Measurements from ENCODE around the gene SLC39A2. TPM values are rescaled to one million over a fixed set of nuclear protein-coding genes. Genes with fewer than 3 reads are reported as not detected.
"Not testable (repeated sequence)": the region's sequence is repeated elsewhere in the genome, so short reads cannot be mapped to it uniquely, and the experiment has no call there.

The SLC39A2 gene
- total and polyA plus RNA-seq, 5 donors from 2014 or later, result not detected

GRCh38 chr14:21037156-21037555, 38.1 kb downstream of the SLC39A2 start:
- Histone ChIP-seq H3K27ac (ENCODE audit: insufficient read depth, low read length, poor library complexity, severe bottlenecking) (no peak overlapping the region), H3K27me3 (ENCODE audit: control insufficient read depth, insufficient read depth, low read length) (peaks cover 3% of the 10 kb centered on the region), H3K9me3 (ENCODE audit: control insufficient read depth in 2 of 2, low read length in 2 of 2) (no peaks in the 10 kb centered on the region), H3K36me3 (ENCODE audit: control insufficient read depth, insufficient read depth, low read length) (no peaks in the 10 kb centered on the region), H3K4me1 (ENCODE audit: control insufficient read depth, insufficient read depth, low read length, poor library complexity, severe bottlenecking) (no peaks in the 10 kb centered on the region), H3K4me3 (ENCODE audit: low read depth, low read length) (no peak overlapping the region)
- DNase-seq, result no peak
- no peaks in the 10 kb centered on the region for H3K36me3 Mint-ChIP-seq
- H3K4me3 Mint-ChIP-seq, result no peak overlapping the region
- H3K27me3 Mint-ChIP-seq, result peaks cover 14% of the 10 kb centered on the region
- H3K27ac Mint-ChIP-seq, result no peak overlapping the region
- H3K4me1 Mint-ChIP-seq, result no peaks in the 10 kb centered on the region
- peaks cover 0 to 1% (median 0%) of the 10 kb centered on the region in 7 donors for H3K9me3 Mint-ChIP-seq
- no peak for ATAC-seq (ENCODE audit: low read depth in 2 of 2)

DNA sequence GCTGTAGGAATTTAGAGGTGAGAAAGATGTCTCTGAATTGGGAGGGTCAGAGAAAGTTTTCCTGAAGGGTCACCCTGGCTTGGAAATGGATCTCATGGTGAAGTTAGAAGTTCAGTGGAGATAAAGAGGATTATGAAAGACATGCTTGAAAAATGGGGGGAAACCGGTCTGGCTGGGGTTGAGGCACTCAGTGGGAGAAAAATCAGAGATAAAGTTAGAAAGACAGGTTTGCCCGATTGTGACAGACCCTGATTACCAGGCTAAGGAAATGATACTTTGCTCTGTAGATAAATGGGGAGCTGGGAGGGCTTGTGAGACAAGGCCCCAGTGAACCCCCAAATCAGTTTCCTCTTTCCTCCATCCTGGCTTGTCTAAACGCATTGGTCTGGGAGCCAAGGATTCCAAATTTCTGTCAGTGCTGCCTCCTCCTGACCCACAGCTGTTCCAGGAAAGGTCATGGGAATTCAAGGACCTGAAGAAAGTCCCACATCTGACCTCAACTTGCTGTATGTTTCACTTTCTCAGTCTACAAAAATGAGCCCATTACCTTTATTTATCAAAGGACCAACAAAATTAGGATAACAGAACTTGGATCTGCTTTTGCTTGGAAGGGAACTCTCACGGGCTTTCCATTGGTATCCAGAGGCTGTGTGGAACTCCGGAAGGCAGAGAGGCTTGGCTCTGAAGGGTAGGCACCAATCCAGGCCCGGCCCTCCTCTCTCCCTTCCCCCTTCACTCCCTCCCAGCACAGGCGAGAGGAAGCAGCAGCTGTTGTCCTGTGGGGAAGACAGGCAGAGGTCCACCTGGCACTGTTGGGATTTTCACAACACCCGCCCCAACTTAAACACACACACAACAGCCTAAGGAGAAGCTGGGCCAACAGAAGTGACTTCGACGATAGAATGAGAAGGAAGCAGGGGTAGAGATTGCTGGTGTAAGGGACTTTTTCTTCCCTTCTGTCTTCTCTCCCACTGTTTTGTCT, 39.6 kb downstream of the SLC39A2 start:
- no peak overlapping the region for H3K27ac Mint-ChIP-seq
- no peaks in the 10 kb centered on the region for H3K36me3 Mint-ChIP-seq
- Histone ChIP-seq H3K4me3 (ENCODE audit: low read depth, low read length) (no peak overlapping the region), H3K4me1 (ENCODE audit: control insufficient read depth, insufficient read depth, low read length, poor library complexity, severe bottlenecking) (no peaks in the 10 kb centered on the region), H3K36me3 (ENCODE audit: control insufficient read depth, insufficient read depth, low read length) (no peaks in the 10 kb centered on the region), H3K9me3 (ENCODE audit: control insufficient read depth in 2 of 2, low read length in 2 of 2) (no peaks in the 10 kb centered on the region), H3K27me3 (ENCODE audit: control insufficient read depth, insufficient read depth, low read length) (peaks cover 3% of the 10 kb centered on the region), H3K27ac (ENCODE audit: insufficient read depth, low read length, poor library complexity, severe bottlenecking) (no peak overlapping the region)
- H3K9me3 Mint-ChIP-seq, result peaks cover 0 to 1% (median 0%) of the 10 kb centered on the region in 7 donors
- ATAC-seq (ENCODE audit: low read depth in 2 of 2), result no peak
- no peaks in the 10 kb centered on the region for H3K4me1 Mint-ChIP-seq
- no peak for DNase-seq
- peaks cover 9% of the 10 kb centered on the region for H3K27me3 Mint-ChIP-seq
- no peak overlapping the region for H3K4me3 Mint-ChIP-seq

DNA sequence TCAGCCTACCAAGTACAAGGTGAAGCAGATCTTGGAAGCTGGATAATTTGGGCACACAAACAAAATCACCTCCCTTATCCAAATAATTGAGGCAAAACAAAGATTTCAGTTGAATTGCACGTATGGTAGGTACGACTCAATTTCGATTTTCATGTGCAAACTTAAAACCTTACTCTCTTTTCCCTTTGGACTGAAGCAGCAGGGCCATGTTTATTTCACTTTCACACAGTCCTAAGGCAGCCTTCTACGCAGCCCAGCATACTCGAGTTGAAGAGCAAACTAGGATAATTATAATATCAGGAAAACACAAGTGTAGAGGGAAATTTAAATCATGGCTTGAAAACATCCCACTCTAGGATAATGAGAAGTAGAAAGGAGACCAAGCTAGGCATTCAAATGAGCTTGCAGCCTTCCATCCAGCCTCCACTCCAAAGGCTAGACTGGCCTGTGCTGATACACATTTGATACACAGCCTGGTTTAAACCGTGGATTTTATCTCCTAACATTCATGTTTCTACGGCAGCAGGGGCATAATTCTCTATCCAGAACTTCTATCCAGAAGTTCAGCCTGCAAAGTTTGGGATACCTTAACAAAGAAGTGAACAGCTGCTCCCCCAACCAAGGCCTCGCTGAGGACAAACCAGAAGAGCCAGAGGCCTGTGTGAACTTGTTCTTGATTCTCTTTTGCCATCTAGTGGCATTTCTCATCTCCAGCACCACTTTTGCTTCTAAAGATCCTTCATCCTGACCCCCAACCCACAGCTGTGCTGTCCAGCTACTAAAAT, 40.7 kb downstream of the SLC39A2 start:
- Histone ChIP-seq H3K9me3 (ENCODE audit: control insufficient read depth in 2 of 2, low read length in 2 of 2) (no peaks in the 10 kb centered on the region), H3K4me1 (ENCODE audit: control insufficient read depth, insufficient read depth, low read length, poor library complexity, severe bottlenecking) (peaks cover 4% of the 10 kb centered on the region), H3K27ac (ENCODE audit: insufficient read depth, low read length, poor library complexity, severe bottlenecking) (no peak overlapping the region), H3K4me3 (ENCODE audit: low read depth, low read length) (no peak overlapping the region), H3K27me3 (ENCODE audit: control insufficient read depth, insufficient read depth, low read length) (peaks cover 4% of the 10 kb centered on the region), H3K36me3 (ENCODE audit: control insufficient read depth, insufficient read depth, low read length) (no peaks in the 10 kb centered on the region)
- peak overlapping the region in 1 of 3 donors; percentile 33 for H3K27ac Mint-ChIP-seq
- H3K4me3 Mint-ChIP-seq, result no peak overlapping the region
- no peaks in the 10 kb centered on the region for H3K36me3 Mint-ChIP-seq
- H3K4me1 Mint-ChIP-seq, result peaks cover 0 to 7% (median 3%) of the 10 kb centered on the region in 4 donors
- peak in 2 of 3 donors; percentile 44 to 47 for DNase-seq
- ATAC-seq (ENCODE audit: low read depth in 2 of 2), result peak in 1 of 2 donors; percentile 42
- H3K9me3 Mint-ChIP-seq, result peaks cover 0 to 1% (median 0%) of the 10 kb centered on the region in 7 donors
- peaks cover 12% of the 10 kb centered on the region for H3K27me3 Mint-ChIP-seq

GRCh38 chr14:21040370-21040925, 41.4 kb downstream of the SLC39A2 start:
- peaks cover 17% of the 10 kb centered on the region for H3K27me3 Mint-ChIP-seq
- H3K4me1 ChIP-seq (ENCODE audit: control insufficient read depth, insufficient read depth, low read length, poor library complexity, severe bottlenecking), result peaks cover 4% of the 10 kb centered on the region
- H3K36me3 Mint-ChIP-seq, result no peaks in the 10 kb centered on the region
- H3K4me1 Mint-ChIP-seq, result peaks cover 0 to 8% (median 3%) of the 10 kb centered on the region in 4 donors
- no peak overlapping the region for H3K4me3 ChIP-seq (ENCODE audit: low read depth, low read length)
- H3K27ac ChIP-seq (ENCODE audit: insufficient read depth, low read length, poor library complexity, severe bottlenecking), result no peak overlapping the region
- no peak for ATAC-seq (ENCODE audit: low read depth in 2 of 2)
- no peaks in the 10 kb centered on the region for H3K9me3 ChIP-seq (ENCODE audit: control insufficient read depth in 2 of 2, low read length in 2 of 2)
- no peak for DNase-seq
- H3K27ac Mint-ChIP-seq, result peak overlapping the region in 1 of 3 donors; percentile 33
- H3K9me3 Mint-ChIP-seq, result peaks cover 0 to 1% (median 0%) of the 10 kb centered on the region in 7 donors
- no peaks in the 10 kb centered on the region for H3K36me3 ChIP-seq (ENCODE audit: control insufficient read depth, insufficient read depth, low read length)
- peaks cover 8% of the 10 kb centered on the region for H3K27me3 ChIP-seq (ENCODE audit: control insufficient read depth, insufficient read depth, low read length)
- no peak overlapping the region for H3K4me3 Mint-ChIP-seq

- not testable (repeated sequence) for DNase-seq; H3K4me3 Mint-ChIP-seq; H3K36me3 Mint-ChIP-seq; H3K9me3 Mint-ChIP-seq; H3K27ac ChIP-seq (ENCODE audit: insufficient read depth, low read length, poor library complexity, severe bottlenecking); H3K4me3 ChIP-seq (ENCODE audit: low read depth, low read length); H3K27me3 ChIP-seq (ENCODE audit: control insufficient read depth, insufficient read depth, low read length); H3K4me1 Mint-ChIP-seq; H3K27ac Mint-ChIP-seq; H3K4me1 ChIP-seq (ENCODE audit: control insufficient read depth, insufficient read depth, low read length, poor library complexity, severe bottlenecking); ATAC-seq (ENCODE audit: low read depth in 2 of 2); H3K9me3 ChIP-seq (ENCODE audit: control insufficient read depth in 2 of 2, low read length in 2 of 2); H3K36me3 ChIP-seq (ENCODE audit: control insufficient read depth, insufficient read depth, low read length)
- H3K27me3 Mint-ChIP-seq, result peaks cover 21% of the 10 kb centered on the region
These were observed 41.8 kb downstream of the SLC39A2 start for GRCh38 chr14:21040941-21041340.

GRCh38 chr14:21041676-21042433, 42.8 kb downstream of the SLC39A2 start, which contains the start of gene RNASE7:
TSS of gene RNASE7 (plus strand) at chr14:21042362. CDS start at chr14:21042993, 631 bp downstream.
- Mint-ChIP-seq H3K4me3 (no peak within 1 kb of the TSS), H3K27ac (no peak within 1 kb of the TSS), H3K9me3 (peaks cover 0 to 1% (median 0%) of the 10 kb centered on the region in 7 donors), H3K4me1 (peaks cover 0 to 8% (median 3%) of the 10 kb centered on the region in 4 donors), H3K27me3 (peaks cover 21% of the 10 kb centered on the region), H3K36me3 (no peaks in the 10 kb centered on the region)
- Histone ChIP-seq H3K4me1 (ENCODE audit: control insufficient read depth, insufficient read depth, low read length, poor library complexity, severe bottlenecking) (peaks cover 4% of the 10 kb centered on the region), H3K36me3 (ENCODE audit: control insufficient read depth, insufficient read depth, low read length) (no peaks in the 10 kb centered on the region), H3K4me3 (ENCODE audit: low read depth, low read length) (no peak within 1 kb of the TSS), H3K9me3 (ENCODE audit: control insufficient read depth in 2 of 2, low read length in 2 of 2) (no peaks in the 10 kb centered on the region), H3K27me3 (ENCODE audit: control insufficient read depth, insufficient read depth, low read length) (peaks cover 14% of the 10 kb centered on the region), H3K27ac (ENCODE audit: insufficient read depth, low read length, poor library complexity, severe bottlenecking) (no peak within 1 kb of the TSS)
- ATAC-seq (ENCODE audit: low read depth in 2 of 2) (no peak), DNase-seq (no peak)

GRCh38 chr14:21042918-21043317, 43.8 kb downstream of the SLC39A2 start:
- H3K9me3 Mint-ChIP-seq, result peaks cover 0 to 1% (median 0%) of the 10 kb centered on the region in 7 donors
- H3K27ac ChIP-seq (ENCODE audit: insufficient read depth, low read length, poor library complexity, severe bottlenecking), result no peak overlapping the region
- H3K27me3 Mint-ChIP-seq, result peaks cover 28% of the 10 kb centered on the region
- H3K4me3 Mint-ChIP-seq, result no peak overlapping the region
- H3K4me1 ChIP-seq (ENCODE audit: control insufficient read depth, insufficient read depth, low read length, poor library complexity, severe bottlenecking), result peaks cover 4% of the 10 kb centered on the region
- DNase-seq (no peak), ATAC-seq (ENCODE audit: low read depth in 2 of 2) (no peak)
- no peaks in the 10 kb centered on the region for H3K9me3 ChIP-seq (ENCODE audit: control insufficient read depth in 2 of 2, low read length in 2 of 2)
- H3K36me3 Mint-ChIP-seq, result no peaks in the 10 kb centered on the region
- no peak overlapping the region for H3K4me3 ChIP-seq (ENCODE audit: low read depth, low read length)
- no peaks in the 10 kb centered on the region for H3K36me3 ChIP-seq (ENCODE audit: control insufficient read depth, insufficient read depth, low read length)
- H3K4me1 Mint-ChIP-seq, result peaks cover 0 to 8% (median 3%) of the 10 kb centered on the region in 4 donors
- H3K27me3 ChIP-seq (ENCODE audit: control insufficient read depth, insufficient read depth, low read length), result peaks cover 12% of the 10 kb centered on the region
- no peak overlapping the region for H3K27ac Mint-ChIP-seq

All from CD4-positive, CD25-positive, alpha-beta regulatory T cell (primary cell).